ENCODE results near the gene SERBP1. TPM values are rescaled to one million over a fixed set of nuclear protein-coding genes. Genes with fewer than 3 reads are reported as not detected.

The SERBP1 gene
- total and polyA plus RNA-seq, 2 of the 8 experiments (the other 6 are each of a cell fraction or from before 2014, with no cell fraction given) = 229 to 536 TPM

DNA sequence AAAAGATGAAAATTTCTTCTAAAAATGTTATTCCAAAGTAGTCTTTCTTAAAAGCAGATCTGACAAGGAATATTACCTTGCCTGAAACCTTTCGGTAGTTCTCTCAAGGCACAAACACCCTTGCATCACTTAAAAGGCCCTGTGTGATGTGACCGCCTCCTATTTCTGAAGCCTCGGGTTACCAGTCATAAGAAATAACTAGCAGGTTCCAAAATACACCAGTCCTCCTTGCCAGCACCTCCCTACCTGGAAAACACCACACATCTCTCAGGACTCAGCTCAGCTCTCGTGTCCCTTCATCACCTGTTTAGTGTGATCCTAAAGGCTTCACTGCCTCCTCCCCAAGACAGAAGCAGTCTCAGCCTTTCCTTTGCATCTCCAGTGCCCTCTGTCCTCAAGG lies 35.7 kb downstream of the SERBP1 start:
- Histone ChIP-seq H2BK12ac (ENCODE audit: low read depth, low read length) (no peak overlapping the region), H3K56ac (replicated peaks; ENCODE audit: insufficient read length, low read depth, low read length) (no peak overlapping the region), H3K23me2 (ENCODE audit: low read depth, low read length) (no peaks in the 10 kb centered on the region), H3K79me1 (ENCODE audit: low read depth, low read length) (no peaks in the 10 kb centered on the region), H2AFZ (ENCODE audit: low read length) (no peak overlapping the region), H4K5ac (ENCODE audit: insufficient read length, low read depth, low read length) (no peak overlapping the region), H3K27ac (ENCODE audit: low read depth, low read length) (no peak overlapping the region), H3K9ac (replicated peaks in 1 of 4; ENCODE audit: extremely low read depth in 1 of 4, low read depth in 3 of 4, low read length in 3 of 4) (no peak overlapping the region), H3K27me3 (replicated peaks in 1 of 4; ENCODE audit: control insufficient read depth in 3 of 4, extremely low read depth in 1 of 4, insufficient read depth in 3 of 4, low read length in 3 of 4) (no peaks in the 10 kb centered on the region), H4K20me1 (replicated peaks in 1 of 2; ENCODE audit: control insufficient read depth in 1 of 2, insufficient read depth in 2 of 2, low read length in 2 of 2) (no peaks in the 10 kb centered on the region), H3K4me2 (ENCODE audit: insufficient read depth in 1 of 2, low read depth in 2 of 2, low read length in 2 of 2) (no peak overlapping the region), H2BK5ac (ENCODE audit: low read depth, low read length) (no peak overlapping the region), H2BK20ac (ENCODE audit: low read length) (no peak overlapping the region; the same call in 1 of the 2 replicates), H2BK120ac (replicated peaks; ENCODE audit: low read depth, low read length) (no peak overlapping the region), H3K9me3 (ENCODE audit: insufficient read depth in 2 of 2, low read depth in 1 of 2, low read length in 1 of 2) (no peaks in the 10 kb centered on the region; a peak in 1 of 4 replicates), H3K4me1 (replicated peaks in 1 of 4; ENCODE audit: control insufficient read depth in 3 of 4, insufficient read depth in 4 of 4, low read length in 3 of 4) (peaks cover 7 to 15% (median 11%) of the 10 kb centered on the region in 4 experiments), H3K14ac (ENCODE audit: insufficient read length) (no peak overlapping the region), H2BK15ac (ENCODE audit: low read length) (no peak overlapping the region), H3K23ac (ENCODE audit: insufficient read length) (no peak overlapping the region), H4K8ac (ENCODE audit: extremely low read depth, insufficient read depth, low read length) (no peak overlapping the region), H3K36me3 (ENCODE audit: control insufficient read depth in 2 of 4, insufficient read depth in 4 of 4, low read length in 3 of 4) (peaks cover 0 to 10% (median 0%) of the 10 kb centered on the region in 4 experiments; a peak in 2 of 8 replicates), H4K91ac (replicated peaks; ENCODE audit: insufficient read length, low read length) (no peak overlapping the region), H2AK5ac (ENCODE audit: low read depth, low read length) (no peak overlapping the region), H3K79me2 (ENCODE audit: control insufficient read depth in 1 of 2, insufficient read depth in 2 of 2, low read length in 2 of 2) (no peaks in the 10 kb centered on the region), H3K4ac (replicated peaks; ENCODE audit: insufficient read length, low read depth, low read length) (no peak overlapping the region), H3K4me3 (ENCODE audit: extremely low read depth in 1 of 4, insufficient read depth in 2 of 4, low read depth in 3 of 4, low read length in 4 of 4) (no peak overlapping the region), H3K18ac (ENCODE audit: extremely low read depth, low read length) (peak overlapping the region; percentile 48; the same call in 1 of the 2 replicates)
- ChIA-PET POLR2A (ENCODE audit: partially characterized antibody) (interaction anchor here (1.0 to 4.9 kb wide), 3 partner anchors 9 to 35 kb away, joined by 3 to 43 read pairs (median 5); partner anchors contain the start of gene SERBP1), CTCF (ENCODE audit: partially characterized antibody) (interaction anchor here (0.9 to 1.9 kb wide), 5 partner anchors 35 to 105 kb away, joined by 3 to 7 read pairs (median 4); no protein-coding TSS in a partner anchor)
- no peak for FAIRE-seq
- DNase-seq (ENCODE audit: low read depth in 1 of 2, low spot score in 2 of 2) = no peak
- no peak for TF ChIP-seq SIRT6 (IDR thresholded peaks at IDR 0.05; ENCODE audit: low read length)
- WGBS, 2 experiments (ENCODE audit: extremely low coverage in 1 of 2, insufficient coverage in 1 of 2, insufficient read length in 1 of 2, insufficient replicate concordance in 2 of 2, low coverage in 1 of 2, low lambda C conversion rate in 2 of 2, missing lambda C conversion rate in 1 of 2) = 88% methylated on average over 4 of the region's 4 CpGs; no CpG with 5 or more reads in 1 of the 2 experiments
